Adrenal gland (tissue), 5 donors: ENCODE measurements around the gene TNFAIP3.

Experiments used
- CTCF ChIP-seq, 6 experiments: fragments of 450-650 bp in 4 of 6; fragments of 200-600 bp in 2 of 6; sonication (generic) in 1 of 6; IDR thresholded peaks; 1 replicate in 5 of 6; 2 replicates in 1 of 6; pipeline versions ENCODE4 v1.5.1 to v1.8.0; 2016 to 2021; ENCODE audit warnings: antibody characterized with exemption in 6 of 6, mild to moderate bottlenecking in 2 of 6, moderate library complexity in 1 of 6
- POLR2A ChIP-seq, 2 donors: fragments of 450-650 bp; IDR thresholded peaks; one replicate each; pipeline ENCODE4 v1.6.1; 2017; ENCODE audit warnings: antibody characterized with exemption in 2 of 2, mild to moderate bottlenecking in 2 of 2, moderate library complexity in 1 of 2
- donor health status: DM: no; HTN: no; CAD: no.

GRCh38 chr6:137923866-137924653 is 57.0 kb downstream of the TNFAIP3 start:
- TF ChIP-seq CTCF (IDR thresholded peaks at IDR 0.05) (no peak), POLR2A (IDR thresholded peaks at IDR 0.05) (no peak)
